Brain microvascular endothelial cell (primary cell): Measurements from ENCODE around the gene MARCHF9.
"Not testable (repeated sequence)": the region's sequence is repeated elsewhere in the genome, so short reads cannot be mapped to it uniquely, and the experiment has no call there.

Source experiments
- DNase-seq: peaks from one replicate; pipeline ENCODE4 v3.0.0-alpha.2; 2020
- H3K27ac ChIP-seq: fragments of 250-450 bp; sonication (Bioruptor Pico); 2 replicates; pipeline ENCODE4 v1.5.1; 2020; ENCODE audit warnings: mild to moderate bottlenecking, moderate library complexity
- H3K27me3 ChIP-seq: fragments of 250-450 bp; sonication (Bioruptor Pico); replicated peaks from 2 replicates; pipeline ENCODE4 v1.5.1; 2020; ENCODE audit warnings: mild to moderate bottlenecking
- H3K36me3 ChIP-seq: fragments of 250-450 bp; sonication (Bioruptor Pico); replicated peaks from 2 replicates; pipeline ENCODE4 v1.5.1; 2020; ENCODE audit warnings: mild to moderate bottlenecking
- H3K4me3 ChIP-seq: 2 replicates; pipeline ENCODE4 v1.5.1; 2011; ENCODE audit warnings: low read depth, mild to moderate bottlenecking, control low read depth, low read length, moderate library complexity
- in situ Hi-C: cut with HindIII; loops from 2 replicates; pipeline ENCODE4 v1.10.0; 2017; ENCODE audit warnings: low sequenced_read_pairs, low pct_ligation_motif_present
- TF ChIP-seq, protein P1 (sequence below): IDR thresholded peaks from 2 replicates; pipeline ENCODE4 v1.5.1; 2011; ENCODE audit warnings: low read depth, mild to moderate bottlenecking, moderate library complexity, low read length, control low read depth, inconsistent platforms; ENCODE audit errors: missing control alignments

Gene MARCHF9

DNA sequence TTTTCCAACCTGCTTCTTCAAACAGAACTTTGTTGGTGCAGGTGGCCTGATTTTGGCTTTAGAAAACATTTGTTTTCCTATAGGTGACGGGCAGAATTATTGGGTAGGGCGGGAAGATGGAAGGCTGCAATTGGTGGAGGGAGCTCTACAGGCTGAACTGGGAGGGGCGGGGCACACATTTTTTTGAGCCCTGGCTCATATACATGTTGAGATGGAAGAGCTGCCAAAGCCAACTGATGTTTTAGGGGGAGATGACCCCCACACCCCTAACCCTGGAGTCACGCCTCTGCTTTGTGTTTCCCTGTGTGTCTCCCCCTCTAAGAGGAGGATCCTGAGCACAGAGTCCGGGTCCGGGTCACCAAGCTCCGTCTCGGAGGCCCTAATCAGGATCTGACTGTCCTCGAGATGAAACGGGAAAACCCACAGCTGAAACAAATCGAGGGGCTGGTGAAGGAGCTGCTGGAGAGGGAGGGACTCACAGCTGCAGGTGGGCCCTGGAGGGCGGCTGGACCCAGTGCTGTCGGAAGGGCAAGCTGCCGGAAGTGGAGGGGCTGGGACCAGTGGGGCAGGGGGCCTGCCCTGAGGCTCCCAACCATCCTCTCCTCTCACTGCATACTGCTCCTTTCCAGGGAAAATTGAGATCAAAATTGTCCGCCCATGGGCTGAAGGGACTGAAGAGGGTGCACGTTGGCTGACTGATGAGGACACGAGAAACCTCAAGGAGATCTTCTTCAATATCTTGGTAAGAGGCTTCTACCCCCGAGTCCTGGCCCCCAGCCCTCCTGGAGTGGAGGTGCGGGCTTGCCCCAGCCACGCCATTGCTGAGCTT, 34.9 kb upstream of the MARCHF9 start:
- H3K27me3 ChIP-seq, result no peaks in the 10 kb centered on the region

DNA sequence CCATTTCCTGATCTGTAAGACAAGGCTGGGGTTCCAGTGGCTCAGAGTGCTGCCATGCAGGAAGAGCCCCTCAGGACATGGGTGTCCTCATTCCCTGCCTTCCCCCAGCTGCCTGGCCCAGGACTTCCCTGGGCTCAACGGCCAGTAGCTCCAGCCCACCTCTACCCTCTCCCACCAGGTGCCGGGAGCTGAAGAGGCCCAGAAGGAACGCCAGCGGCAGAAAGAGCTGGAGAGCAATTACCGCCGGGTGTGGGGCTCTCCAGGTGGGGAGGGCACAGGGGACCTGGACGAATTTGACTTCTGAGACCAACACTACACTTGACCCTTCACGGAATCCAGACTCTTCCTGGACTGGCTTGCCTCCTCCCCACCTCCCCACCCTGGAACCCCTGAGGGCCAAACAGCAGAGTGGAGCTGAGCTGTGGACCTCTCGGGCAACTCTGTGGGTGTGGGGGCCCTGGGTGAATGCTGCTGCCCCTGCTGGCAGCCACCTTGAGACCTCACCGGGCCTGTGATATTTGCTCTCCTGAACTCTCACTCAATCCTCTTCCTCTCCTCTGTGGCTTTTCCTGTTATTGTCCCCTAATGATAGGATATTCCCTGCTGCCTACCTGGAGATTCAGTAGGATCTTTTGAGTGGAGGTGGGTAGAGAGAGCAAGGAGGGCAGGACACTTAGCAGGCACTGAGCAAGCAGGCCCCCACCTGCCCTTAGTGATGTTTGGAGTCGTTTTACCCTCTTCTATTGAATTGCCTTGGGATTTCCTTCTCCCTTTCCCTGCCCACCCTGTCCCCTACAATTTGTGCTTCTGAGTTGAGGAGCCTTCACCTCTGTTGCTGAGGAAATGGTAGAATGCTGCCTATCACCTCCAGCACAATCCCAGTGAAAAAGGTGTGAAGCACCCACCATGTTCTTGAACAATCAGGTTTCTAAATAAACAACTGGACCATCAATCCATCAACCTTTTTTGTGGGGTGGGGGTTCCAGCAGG, 34.0 kb upstream of the MARCHF9 start:
- Histone ChIP-seq H3K27ac (no peak overlapping the region), H3K4me3 (no peak overlapping the region), H3K27me3 (no peaks in the 10 kb centered on the region), H3K36me3 (peaks cover 45% of the 10 kb centered on the region)
- in situ Hi-C loops, result no loop called here
- TF ChIP-seq, protein P1, sequence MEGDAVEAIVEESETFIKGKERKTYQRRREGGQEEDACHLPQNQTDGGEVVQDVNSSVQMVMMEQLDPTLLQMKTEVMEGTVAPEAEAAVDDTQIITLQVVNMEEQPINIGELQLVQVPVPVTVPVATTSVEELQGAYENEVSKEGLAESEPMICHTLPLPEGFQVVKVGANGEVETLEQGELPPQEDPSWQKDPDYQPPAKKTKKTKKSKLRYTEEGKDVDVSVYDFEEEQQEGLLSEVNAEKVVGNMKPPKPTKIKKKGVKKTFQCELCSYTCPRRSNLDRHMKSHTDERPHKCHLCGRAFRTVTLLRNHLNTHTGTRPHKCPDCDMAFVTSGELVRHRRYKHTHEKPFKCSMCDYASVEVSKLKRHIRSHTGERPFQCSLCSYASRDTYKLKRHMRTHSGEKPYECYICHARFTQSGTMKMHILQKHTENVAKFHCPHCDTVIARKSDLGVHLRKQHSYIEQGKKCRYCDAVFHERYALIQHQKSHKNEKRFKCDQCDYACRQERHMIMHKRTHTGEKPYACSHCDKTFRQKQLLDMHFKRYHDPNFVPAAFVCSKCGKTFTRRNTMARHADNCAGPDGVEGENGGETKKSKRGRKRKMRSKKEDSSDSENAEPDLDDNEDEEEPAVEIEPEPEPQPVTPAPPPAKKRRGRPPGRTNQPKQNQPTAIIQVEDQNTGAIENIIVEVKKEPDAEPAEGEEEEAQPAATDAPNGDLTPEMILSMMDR, result no peak
- DNase-seq, result no peak

More for the DNA sequence above, 34.9 kb upstream of the MARCHF9 start:
- Histone ChIP-seq H3K27ac (no peak overlapping the region), H3K36me3 (peaks cover 45% of the 10 kb centered on the region), H3K4me3 (no peak overlapping the region)
- no peak for DNase-seq
- TF ChIP-seq, protein P1, result no peak
- in situ Hi-C loops, result no loop called here

GRCh38 chr12:57721846-57722608, 32.9 kb upstream of the MARCHF9 start:
- H3K36me3 ChIP-seq, result peaks cover 34% of the 10 kb centered on the region
- in situ Hi-C loops, result not testable (repeated sequence)

GRCh38 chr12:57722716-57723629, 31.9 kb upstream of the MARCHF9 start:
- in situ Hi-C loops, result no loop called here
- TF ChIP-seq, protein P1, result no peak
- peaks cover 27% of the 10 kb centered on the region for H3K36me3 ChIP-seq
- no peaks in the 10 kb centered on the region for H3K27me3 ChIP-seq
- no peak overlapping the region for H3K4me3 ChIP-seq
- no peak overlapping the region for H3K27ac ChIP-seq
- no peak for DNase-seq

More at GRCh38 chr12:57721846-57722608, 32.9 kb upstream of the MARCHF9 start:
- H3K27ac ChIP-seq, H3K27me3 ChIP-seq, H3K4me3 ChIP-seq, DNase-seq: not testable (repeated sequence)

DNA sequence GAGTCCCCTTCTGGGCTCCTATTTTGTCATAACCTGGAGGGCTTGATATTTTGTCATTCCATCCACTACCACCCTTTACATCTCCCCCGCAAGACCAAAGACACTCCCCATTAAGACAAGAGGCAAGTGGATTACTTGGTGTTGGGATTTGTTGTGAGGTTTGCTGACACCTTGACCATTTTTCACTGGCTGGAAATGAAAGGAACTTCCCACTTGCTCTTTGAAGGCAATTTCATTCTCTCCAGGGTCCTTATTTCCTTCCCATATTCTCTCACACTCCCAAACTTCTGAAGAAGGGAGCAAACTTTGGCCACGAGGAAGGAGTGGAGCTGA, 31.3 kb upstream of the MARCHF9 start:
- TF ChIP-seq, protein P1, result no peak
- Histone ChIP-seq H3K27me3 (no peaks in the 10 kb centered on the region), H3K27ac (no peak overlapping the region), H3K36me3 (peaks cover 21% of the 10 kb centered on the region), H3K4me3 (no peak overlapping the region)
- in situ Hi-C loops, result no loop called here
- no peak for DNase-seq
